PC-3 (cell line): Measurements from ENCODE around the gene VDAC2.

Experiments used
- EZH2 ChIP-seq: fragments of 300-600 bp; sonication (generic); IDR thresholded peaks from one replicate; pipeline ENCODE4 v1.6.1; 2017; ENCODE audit warnings: antibody characterized with exemption, mild to moderate bottlenecking, low read length; ENCODE audit not compliant: unreplicated experiment
- EZH2phosphoT487 ChIP-seq: fragments of 300-600 bp; sonication (generic); IDR thresholded peaks from 2 replicates; pipeline ENCODE4 v1.6.1; 2018; ENCODE audit warnings: mild to moderate bottlenecking, antibody characterized with exemption, low read length, borderline replicate concordance
- TF ChIP-seq, protein P1 (sequence below): fragments of 300-600 bp; sonication (generic); conservative IDR thresholded peaks from 2 replicates; pipeline ENCODE4 v1.5.1; 2017; ENCODE audit warnings: antibody characterized with exemption, low read depth, mild to moderate bottlenecking, low read length

DNA sequence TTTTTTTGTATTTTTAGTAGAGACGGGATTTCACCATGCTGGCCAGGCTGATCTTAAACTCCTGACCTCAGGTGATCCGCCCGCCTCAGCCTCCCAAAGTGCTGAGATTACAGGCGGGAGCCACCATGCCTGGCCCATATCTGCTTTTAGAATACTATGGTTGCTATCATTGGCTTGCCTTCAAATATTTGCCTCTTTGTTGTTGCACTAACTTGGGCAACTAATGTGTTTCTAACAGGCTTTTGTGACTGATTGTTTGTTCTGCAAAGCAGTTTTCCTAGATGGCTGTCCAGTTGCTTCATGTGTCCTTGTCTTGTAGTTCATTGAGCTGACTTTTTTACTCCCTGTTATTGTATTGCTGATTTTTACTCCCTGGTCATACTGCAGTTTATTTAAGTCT lies 9.7 kb downstream of the VDAC2 start:
- no peak for TF ChIP-seq EZH2phosphoT487
- TF ChIP-seq, protein P1, sequence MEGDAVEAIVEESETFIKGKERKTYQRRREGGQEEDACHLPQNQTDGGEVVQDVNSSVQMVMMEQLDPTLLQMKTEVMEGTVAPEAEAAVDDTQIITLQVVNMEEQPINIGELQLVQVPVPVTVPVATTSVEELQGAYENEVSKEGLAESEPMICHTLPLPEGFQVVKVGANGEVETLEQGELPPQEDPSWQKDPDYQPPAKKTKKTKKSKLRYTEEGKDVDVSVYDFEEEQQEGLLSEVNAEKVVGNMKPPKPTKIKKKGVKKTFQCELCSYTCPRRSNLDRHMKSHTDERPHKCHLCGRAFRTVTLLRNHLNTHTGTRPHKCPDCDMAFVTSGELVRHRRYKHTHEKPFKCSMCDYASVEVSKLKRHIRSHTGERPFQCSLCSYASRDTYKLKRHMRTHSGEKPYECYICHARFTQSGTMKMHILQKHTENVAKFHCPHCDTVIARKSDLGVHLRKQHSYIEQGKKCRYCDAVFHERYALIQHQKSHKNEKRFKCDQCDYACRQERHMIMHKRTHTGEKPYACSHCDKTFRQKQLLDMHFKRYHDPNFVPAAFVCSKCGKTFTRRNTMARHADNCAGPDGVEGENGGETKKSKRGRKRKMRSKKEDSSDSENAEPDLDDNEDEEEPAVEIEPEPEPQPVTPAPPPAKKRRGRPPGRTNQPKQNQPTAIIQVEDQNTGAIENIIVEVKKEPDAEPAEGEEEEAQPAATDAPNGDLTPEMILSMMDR, result no peak
- no peak for TF ChIP-seq EZH2
